Endodermal cell (in vitro differentiated cells): ENCODE measurements around the gene NBAS. TPM values are rescaled to one million over a fixed set of nuclear protein-coding genes. Genes with fewer than 3 reads are reported as not detected.

ENCODE experiments used
- DNase-seq: peaks from one replicate; pipeline ENCODE4 v3.0.0-alpha.2; 2017
- H3K27ac ChIP-seq: 2 replicates; pipeline ENCODE4 v1.5.1; 2013; ENCODE audit warnings: mild to moderate bottlenecking, low read depth, low read length, moderate library complexity
- H3K27me3 ChIP-seq: 2 replicates; pipeline ENCODE4 v1.6.1; 2013; ENCODE audit warnings: mild to moderate bottlenecking, low read length, moderate library complexity; ENCODE audit not compliant: insufficient read depth, control insufficient read depth, poor library complexity, severe bottlenecking
- H3K36me3 ChIP-seq: 2 replicates; pipeline ENCODE4 v1.7.0; 2013; ENCODE audit warnings: mild to moderate bottlenecking, low read length, moderate library complexity; ENCODE audit not compliant: control insufficient read depth, insufficient read depth
- H3K4me1 ChIP-seq: one replicate; pipeline ENCODE4 v1.7.0; 2013; ENCODE audit warnings: low read length; ENCODE audit not compliant: control insufficient read depth, insufficient read depth
- H3K4me3 ChIP-seq: 2 replicates; pipeline ENCODE4 v1.5.1; 2013; ENCODE audit warnings: mild to moderate bottlenecking, low read length, moderate library complexity
- H3K9ac ChIP-seq: 2 replicates; pipeline ENCODE4 v1.6.1; 2013; ENCODE audit warnings: mild to moderate bottlenecking, low read length, moderate library complexity; ENCODE audit not compliant: poor library complexity, severe bottlenecking; ENCODE audit errors: extremely low read depth
- H3K9me3 ChIP-seq: 2 replicates; pipeline ENCODE4 v1.6.1; 2013; ENCODE audit warnings: mild to moderate bottlenecking, low read length, moderate library complexity; ENCODE audit not compliant: control insufficient read depth
- H3K27ac Mint-ChIP-seq: 2 replicates; pipeline ENCODE4 v1.8.0; 2020; ENCODE audit warnings: mixed read lengths
- H3K27me3 Mint-ChIP-seq: 2 replicates; pipeline ENCODE4 v1.8.0; 2021; ENCODE audit warnings: mild to moderate bottlenecking, mixed read lengths; ENCODE audit not compliant: insufficient read depth
- H3K36me3 Mint-ChIP-seq: 2 replicates; pipeline ENCODE4 v1.8.0; 2020; ENCODE audit warnings: low read depth, mixed read lengths
- H3K4me1 Mint-ChIP-seq: 2 replicates; pipeline ENCODE4 v1.8.0; 2020; ENCODE audit warnings: mixed read lengths
- H3K4me3 Mint-ChIP-seq: 2 replicates; pipeline ENCODE4 v1.8.0; 2020; ENCODE audit warnings: mild to moderate bottlenecking, moderate library complexity, mixed read lengths
- H3K9me3 Mint-ChIP-seq: 2 replicates; pipeline ENCODE4 v1.8.0; 2020; ENCODE audit warnings: mild to moderate bottlenecking, mixed read lengths
- WGBS, 2 experiments: methylation state at CpG; one replicate each; pipeline versions ENCODE4 v1.1.5 to v1.1.7; 2013; ENCODE audit warnings: missing lambda C conversion rate in 2 of 2, mixed read lengths in 1 of 2; ENCODE audit not compliant: insufficient coverage in 1 of 2, insufficient read length in 1 of 2; 5-methylcytosine and 5-hydroxymethylcytosine counted together
- total RNA-seq, 2 donors: library from RNA; stranded (reverse); fragmentation: NEBNext Ultra II Directional in 1 of 2; extraction: Animal tissue kit (Norgen Biotek cat#: 25700) in 1 of 2; gene quantifications; 2 replicates in 1 of 2; 3 replicates in 1 of 2; pipeline ENCODE4 v1.2.1, GENCODE V29; 2021
- TF ChIP-seq, protein P1 (sequence below): fragments of 200-600 bp; sonication (generic); conservative IDR thresholded peaks from 2 replicates; pipeline ENCODE4 v1.5.0; 2021; ENCODE audit warnings: antibody characterized with exemption, mild to moderate bottlenecking

The NBAS gene
- total RNA-seq, 2 donors from 2014 or later = 47.4 to 54.7 TPM

DNA sequence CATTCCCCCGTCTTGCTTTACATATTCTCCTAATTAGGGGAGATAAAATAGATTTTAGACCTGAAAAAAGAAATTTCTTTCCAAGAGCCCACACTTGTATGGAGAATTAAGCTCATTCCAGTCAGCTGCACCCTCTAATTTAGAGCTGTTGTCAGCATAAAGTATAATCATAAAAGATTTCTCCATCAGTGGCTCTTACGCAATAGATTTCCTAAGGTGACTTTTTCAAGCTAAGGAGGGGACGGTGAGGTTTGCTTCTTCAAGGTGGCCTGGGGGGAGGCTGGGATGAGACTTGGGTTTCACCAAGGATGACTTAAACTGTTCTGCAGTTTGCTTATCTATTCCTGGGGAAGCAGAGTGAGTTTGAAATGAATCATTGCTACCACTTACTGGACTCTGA is 426.2 kb downstream of the NBAS start:
- H3K27ac ChIP-seq = no peak overlapping the region
- no peak overlapping the region for H3K4me3 ChIP-seq
- H3K4me3 Mint-ChIP-seq = no peak overlapping the region
- TF ChIP-seq, protein P1, sequence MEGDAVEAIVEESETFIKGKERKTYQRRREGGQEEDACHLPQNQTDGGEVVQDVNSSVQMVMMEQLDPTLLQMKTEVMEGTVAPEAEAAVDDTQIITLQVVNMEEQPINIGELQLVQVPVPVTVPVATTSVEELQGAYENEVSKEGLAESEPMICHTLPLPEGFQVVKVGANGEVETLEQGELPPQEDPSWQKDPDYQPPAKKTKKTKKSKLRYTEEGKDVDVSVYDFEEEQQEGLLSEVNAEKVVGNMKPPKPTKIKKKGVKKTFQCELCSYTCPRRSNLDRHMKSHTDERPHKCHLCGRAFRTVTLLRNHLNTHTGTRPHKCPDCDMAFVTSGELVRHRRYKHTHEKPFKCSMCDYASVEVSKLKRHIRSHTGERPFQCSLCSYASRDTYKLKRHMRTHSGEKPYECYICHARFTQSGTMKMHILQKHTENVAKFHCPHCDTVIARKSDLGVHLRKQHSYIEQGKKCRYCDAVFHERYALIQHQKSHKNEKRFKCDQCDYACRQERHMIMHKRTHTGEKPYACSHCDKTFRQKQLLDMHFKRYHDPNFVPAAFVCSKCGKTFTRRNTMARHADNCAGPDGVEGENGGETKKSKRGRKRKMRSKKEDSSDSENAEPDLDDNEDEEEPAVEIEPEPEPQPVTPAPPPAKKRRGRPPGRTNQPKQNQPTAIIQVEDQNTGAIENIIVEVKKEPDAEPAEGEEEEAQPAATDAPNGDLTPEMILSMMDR = no peak
- no peaks in the 10 kb centered on the region for H3K9me3 ChIP-seq
- no peaks in the 10 kb centered on the region for H3K9me3 Mint-ChIP-seq
- no peak overlapping the region for H3K9ac ChIP-seq
- no peaks in the 10 kb centered on the region for H3K36me3 Mint-ChIP-seq
- no peaks in the 10 kb centered on the region for H3K27me3 Mint-ChIP-seq
- peaks cover 5% of the 10 kb centered on the region for H3K4me1 Mint-ChIP-seq
- H3K4me1 ChIP-seq = no peaks in the 10 kb centered on the region
- 86 to 96% methylated on average over 1 to 3 of the region's 3 CpGs for WGBS, 2 experiments
- H3K27me3 ChIP-seq = no peaks in the 10 kb centered on the region
- H3K36me3 ChIP-seq = no peaks in the 10 kb centered on the region
- DNase-seq = no peak
- H3K27ac Mint-ChIP-seq = no peak overlapping the region

DNA sequence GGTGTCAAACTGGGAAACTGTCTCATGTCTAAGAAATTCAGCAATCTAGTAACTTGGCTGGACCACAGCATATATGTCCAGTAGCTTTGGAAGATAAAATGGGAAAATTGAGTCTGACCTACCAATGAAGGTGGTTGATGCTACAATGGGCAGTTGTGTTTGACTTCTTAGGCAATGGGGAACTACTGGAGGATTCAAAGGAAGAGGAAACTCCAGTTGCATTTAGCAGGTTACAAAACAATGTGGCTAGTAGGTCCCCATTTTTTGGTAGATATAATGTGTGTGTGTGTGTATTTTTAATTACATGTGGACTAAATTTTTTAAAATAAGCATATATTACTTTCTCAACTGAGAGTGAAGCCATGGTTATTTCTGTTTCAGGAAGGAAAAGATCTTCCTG is 427.7 kb downstream of the NBAS start:
- H3K4me3 ChIP-seq = no peak overlapping the region
- no peak for DNase-seq
- H3K27ac ChIP-seq = no peak overlapping the region
- no peak overlapping the region for H3K27ac Mint-ChIP-seq
- H3K27me3 Mint-ChIP-seq = no peaks in the 10 kb centered on the region
- no peaks in the 10 kb centered on the region for H3K27me3 ChIP-seq
- no peak overlapping the region for H3K9ac ChIP-seq
- no peaks in the 10 kb centered on the region for H3K9me3 Mint-ChIP-seq
- H3K4me1 ChIP-seq = no peaks in the 10 kb centered on the region
- peaks cover 6% of the 10 kb centered on the region for H3K4me1 Mint-ChIP-seq
- no peaks in the 10 kb centered on the region for H3K36me3 Mint-ChIP-seq
- H3K36me3 ChIP-seq = no peaks in the 10 kb centered on the region
- TF ChIP-seq, protein P1 = no peak
- no peaks in the 10 kb centered on the region for H3K9me3 ChIP-seq
- H3K4me3 Mint-ChIP-seq = no peak overlapping the region

DNA sequence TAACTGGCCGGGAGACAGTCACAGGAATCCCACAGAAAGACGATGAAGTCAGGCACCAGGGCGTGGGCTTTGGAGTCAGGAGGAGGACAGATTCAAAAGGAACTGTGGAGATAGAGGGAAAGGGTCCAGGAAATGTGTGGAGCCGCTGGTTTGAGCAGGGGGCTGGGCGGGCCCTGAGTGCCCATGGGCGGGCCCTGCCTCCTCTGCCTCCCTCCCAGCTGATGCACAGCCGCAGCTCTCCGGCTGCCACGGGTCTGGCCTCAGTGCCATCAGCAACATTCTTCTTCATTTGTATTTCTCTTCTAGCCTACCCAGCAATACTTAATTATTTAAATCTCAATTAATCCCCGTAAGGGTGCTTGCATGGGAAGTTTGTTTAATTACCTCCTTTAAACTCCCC is 432.3 kb downstream of the NBAS start:
- no peaks in the 10 kb centered on the region for H3K27me3 Mint-ChIP-seq
- H3K4me1 Mint-ChIP-seq = peaks cover 16% of the 10 kb centered on the region
- no peak overlapping the region for H3K4me3 Mint-ChIP-seq
- peaks cover 21% of the 10 kb centered on the region for H3K9me3 Mint-ChIP-seq
- H3K27ac ChIP-seq = no peak overlapping the region
- no peak for DNase-seq
- WGBS, 2 experiments = 90 to 94% methylated on average over 7 to 10 of the region's 10 CpGs
- H3K27me3 ChIP-seq = no peaks in the 10 kb centered on the region
- H3K36me3 Mint-ChIP-seq = no peaks in the 10 kb centered on the region
- H3K27ac Mint-ChIP-seq = no peak overlapping the region
- H3K4me3 ChIP-seq = no peak overlapping the region
- no peaks in the 10 kb centered on the region for H3K36me3 ChIP-seq
- TF ChIP-seq, protein P1 = no peak
- H3K4me1 ChIP-seq = peaks cover 12% of the 10 kb centered on the region
- H3K9me3 ChIP-seq = peaks cover 15% of the 10 kb centered on the region
- H3K9ac ChIP-seq = no peak overlapping the region
